ENCODE measurements around the gene MEG3.

DNA sequence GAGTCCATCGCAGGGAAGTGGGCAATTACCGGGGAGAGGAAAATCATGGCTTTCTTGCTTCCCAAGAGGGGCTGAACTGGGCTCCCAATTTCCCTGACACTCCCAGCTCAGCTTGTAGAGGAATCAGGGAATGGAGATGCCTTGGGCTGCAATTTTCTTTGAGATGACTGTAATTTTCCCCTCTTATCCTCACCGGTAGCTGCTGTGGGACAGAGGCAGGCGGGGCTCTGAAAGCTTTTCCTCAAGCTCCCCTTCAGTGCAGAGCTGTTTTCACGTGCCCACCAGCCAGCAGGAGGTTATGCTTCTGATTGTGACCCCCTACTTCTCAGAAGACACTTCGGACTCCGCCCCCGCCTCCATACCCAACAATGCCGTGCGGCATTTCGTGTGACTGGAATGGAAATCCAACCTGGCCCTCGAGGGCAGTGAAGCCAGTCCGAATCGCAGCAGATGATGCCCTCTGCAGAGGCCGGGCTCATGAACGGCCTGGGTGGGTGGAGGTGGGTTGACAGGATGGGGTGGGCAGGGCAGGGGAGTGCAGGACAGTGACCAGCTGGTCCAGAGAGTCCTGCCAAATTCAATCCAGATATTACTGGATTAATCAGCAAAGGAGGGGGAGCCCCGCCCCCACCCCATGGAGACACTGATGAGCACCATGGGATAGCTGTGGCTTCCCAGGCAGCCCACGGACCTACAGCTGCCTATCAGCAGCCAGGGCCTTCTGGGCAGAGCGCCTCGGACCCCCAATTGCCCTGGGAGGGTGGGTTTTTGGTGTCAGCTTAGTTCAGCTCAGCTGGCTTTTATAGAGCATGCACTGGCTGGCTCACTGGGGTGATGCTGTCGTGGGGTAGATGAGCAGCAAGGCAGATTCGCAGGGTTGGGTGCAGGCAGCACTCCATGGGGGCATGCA lies 40.0 kb downstream of the MEG3 start:
- TF ChIP-seq, protein P1, sequence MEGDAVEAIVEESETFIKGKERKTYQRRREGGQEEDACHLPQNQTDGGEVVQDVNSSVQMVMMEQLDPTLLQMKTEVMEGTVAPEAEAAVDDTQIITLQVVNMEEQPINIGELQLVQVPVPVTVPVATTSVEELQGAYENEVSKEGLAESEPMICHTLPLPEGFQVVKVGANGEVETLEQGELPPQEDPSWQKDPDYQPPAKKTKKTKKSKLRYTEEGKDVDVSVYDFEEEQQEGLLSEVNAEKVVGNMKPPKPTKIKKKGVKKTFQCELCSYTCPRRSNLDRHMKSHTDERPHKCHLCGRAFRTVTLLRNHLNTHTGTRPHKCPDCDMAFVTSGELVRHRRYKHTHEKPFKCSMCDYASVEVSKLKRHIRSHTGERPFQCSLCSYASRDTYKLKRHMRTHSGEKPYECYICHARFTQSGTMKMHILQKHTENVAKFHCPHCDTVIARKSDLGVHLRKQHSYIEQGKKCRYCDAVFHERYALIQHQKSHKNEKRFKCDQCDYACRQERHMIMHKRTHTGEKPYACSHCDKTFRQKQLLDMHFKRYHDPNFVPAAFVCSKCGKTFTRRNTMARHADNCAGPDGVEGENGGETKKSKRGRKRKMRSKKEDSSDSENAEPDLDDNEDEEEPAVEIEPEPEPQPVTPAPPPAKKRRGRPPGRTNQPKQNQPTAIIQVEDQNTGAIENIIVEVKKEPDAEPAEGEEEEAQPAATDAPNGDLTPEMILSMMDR (IDR thresholded peaks at IDR 0.05), result no peak
- no peak for TF ChIP-seq POLR2A (IDR thresholded peaks at IDR 0.05)
